ENCODE data around the gene DAGLA. TPM values are rescaled to one million over a fixed set of nuclear protein-coding genes. Genes with fewer than 3 reads are reported as not detected.

DAGLA gene
- total and polyA plus RNA-seq, 12 donors = 0.44 to 4.2 (median 2.3) TPM

DNA sequence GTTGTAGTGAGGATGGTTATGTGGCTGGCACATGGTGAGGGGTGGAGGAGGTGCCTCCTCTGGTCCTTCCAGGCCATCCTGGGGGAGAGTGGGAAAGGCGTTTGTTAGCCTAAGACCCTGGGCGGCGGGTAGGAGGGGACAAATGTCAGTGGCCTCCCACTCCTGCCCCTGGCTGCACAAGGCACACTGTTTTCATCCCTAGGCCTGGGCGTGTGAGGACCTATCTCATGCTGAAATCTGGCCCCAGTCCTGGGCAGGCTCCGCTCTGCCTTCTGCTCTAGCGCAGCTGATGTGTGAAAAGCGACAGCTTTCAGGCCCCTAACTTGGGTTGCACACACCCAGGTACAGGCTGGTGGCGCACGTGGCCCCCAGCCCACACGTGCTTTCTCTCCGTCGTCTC lies 32.1 kb downstream of the DAGLA start:
- no peak for TF ChIP-seq POLR2A (IDR thresholded peaks at IDR 0.05)
- TF ChIP-seq, protein P1, sequence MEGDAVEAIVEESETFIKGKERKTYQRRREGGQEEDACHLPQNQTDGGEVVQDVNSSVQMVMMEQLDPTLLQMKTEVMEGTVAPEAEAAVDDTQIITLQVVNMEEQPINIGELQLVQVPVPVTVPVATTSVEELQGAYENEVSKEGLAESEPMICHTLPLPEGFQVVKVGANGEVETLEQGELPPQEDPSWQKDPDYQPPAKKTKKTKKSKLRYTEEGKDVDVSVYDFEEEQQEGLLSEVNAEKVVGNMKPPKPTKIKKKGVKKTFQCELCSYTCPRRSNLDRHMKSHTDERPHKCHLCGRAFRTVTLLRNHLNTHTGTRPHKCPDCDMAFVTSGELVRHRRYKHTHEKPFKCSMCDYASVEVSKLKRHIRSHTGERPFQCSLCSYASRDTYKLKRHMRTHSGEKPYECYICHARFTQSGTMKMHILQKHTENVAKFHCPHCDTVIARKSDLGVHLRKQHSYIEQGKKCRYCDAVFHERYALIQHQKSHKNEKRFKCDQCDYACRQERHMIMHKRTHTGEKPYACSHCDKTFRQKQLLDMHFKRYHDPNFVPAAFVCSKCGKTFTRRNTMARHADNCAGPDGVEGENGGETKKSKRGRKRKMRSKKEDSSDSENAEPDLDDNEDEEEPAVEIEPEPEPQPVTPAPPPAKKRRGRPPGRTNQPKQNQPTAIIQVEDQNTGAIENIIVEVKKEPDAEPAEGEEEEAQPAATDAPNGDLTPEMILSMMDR (IDR thresholded peaks at IDR 0.05) = no peak
- no peaks in the 10 kb centered on the region for H3K36me3 ChIP-seq (replicated peaks in 1 of 2)
- intact Hi-C loops (cut with DNase I) = no loop called here
- H3K27ac ChIP-seq = no peak overlapping the region
- no peaks in the 10 kb centered on the region for H3K9me3 ChIP-seq (replicated peaks in 1 of 3)
- H3K27me3 ChIP-seq = no peaks in the 10 kb centered on the region
- no peak for DNase-seq
- no peak overlapping the region for H3K4me3 ChIP-seq
- H3K4me1 ChIP-seq (replicated peaks in 1 of 2) = no peaks in the 10 kb centered on the region
- WGBS, 4 donors = 76 to 98% (median 92%) methylated on average over 8 to 12 of the region's 12 CpGs

DNA sequence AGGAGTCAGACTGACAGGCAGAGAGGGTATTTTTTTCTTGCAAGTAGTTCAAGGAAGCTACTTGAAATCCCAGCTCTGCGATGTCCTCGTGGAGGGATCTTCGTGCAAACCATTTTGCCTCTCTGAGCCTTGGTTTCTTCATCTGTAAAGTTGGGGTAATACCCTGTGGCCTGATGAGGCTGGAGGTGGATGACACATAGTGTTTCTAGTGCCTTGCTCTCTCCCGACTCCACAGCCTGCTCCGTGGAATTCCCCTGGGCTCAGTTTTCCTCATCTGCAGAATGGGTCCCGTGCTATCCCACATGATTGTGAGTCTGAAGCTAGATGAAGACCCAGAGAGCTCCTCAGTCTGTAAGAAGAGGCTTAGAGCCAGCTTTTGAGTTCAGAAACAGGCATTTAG lies 32.7 kb downstream of the DAGLA start:
- H3K9me3 ChIP-seq (replicated peaks in 1 of 3) = no peaks in the 10 kb centered on the region
- DNase-seq = no peak
- peaks cover 0 to 2% of the 10 kb centered on the region in 2 donors for H3K4me1 ChIP-seq (replicated peaks in 1 of 2)
- no peak overlapping the region for H3K4me3 ChIP-seq
- intact Hi-C loops (cut with DNase I) = no loop called here
- H3K27me3 ChIP-seq = no peaks in the 10 kb centered on the region
- H3K36me3 ChIP-seq (replicated peaks in 1 of 2) = no peaks in the 10 kb centered on the region
- TF ChIP-seq, protein P1 (IDR thresholded peaks at IDR 0.05) = no peak
- TF ChIP-seq POLR2A (IDR thresholded peaks at IDR 0.05) = no peak
- WGBS, 4 donors = 93 to 98% (median 95%) methylated on average over 6 of the region's 6 CpGs
- no peak overlapping the region for H3K27ac ChIP-seq

DNA sequence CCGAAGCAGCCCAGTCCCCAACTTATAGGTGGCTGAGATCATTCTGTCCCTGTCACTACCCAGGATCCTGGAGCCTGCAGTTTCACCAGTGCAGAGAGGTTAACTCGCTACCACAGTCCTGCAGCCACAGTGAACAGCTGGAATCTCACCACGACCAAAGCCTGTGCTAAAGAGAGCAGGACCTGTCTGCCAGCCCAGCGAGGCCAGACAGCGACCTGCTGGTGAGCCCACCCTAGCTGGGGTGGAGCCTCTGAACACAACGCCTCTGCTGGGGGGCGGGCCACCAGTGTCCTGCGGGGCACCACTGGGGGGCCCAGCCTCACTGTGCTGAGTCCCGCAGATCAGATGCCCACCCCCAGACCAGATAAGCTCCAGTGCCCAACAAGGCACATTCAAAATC lies 33.3 kb downstream of the DAGLA start:
- no peaks in the 10 kb centered on the region for H3K27me3 ChIP-seq
- no peak for TF ChIP-seq POLR2A (IDR thresholded peaks at IDR 0.05)
- TF ChIP-seq, protein P1 (IDR thresholded peaks at IDR 0.05) = no peak
- H3K36me3 ChIP-seq (replicated peaks in 1 of 2) = no peaks in the 10 kb centered on the region
- WGBS, 4 donors = 81 to 92% (median 85%) methylated on average over 2 to 9 of the region's 9 CpGs
- intact Hi-C loops (cut with DNase I) = no loop called here
- H3K9me3 ChIP-seq (replicated peaks in 1 of 3) = no peaks in the 10 kb centered on the region
- no peak for DNase-seq
- H3K27ac ChIP-seq = no peak overlapping the region
- no peak overlapping the region for H3K4me3 ChIP-seq
- peaks cover 0 to 7% of the 10 kb centered on the region in 2 donors for H3K4me1 ChIP-seq (replicated peaks in 1 of 2)

DNA sequence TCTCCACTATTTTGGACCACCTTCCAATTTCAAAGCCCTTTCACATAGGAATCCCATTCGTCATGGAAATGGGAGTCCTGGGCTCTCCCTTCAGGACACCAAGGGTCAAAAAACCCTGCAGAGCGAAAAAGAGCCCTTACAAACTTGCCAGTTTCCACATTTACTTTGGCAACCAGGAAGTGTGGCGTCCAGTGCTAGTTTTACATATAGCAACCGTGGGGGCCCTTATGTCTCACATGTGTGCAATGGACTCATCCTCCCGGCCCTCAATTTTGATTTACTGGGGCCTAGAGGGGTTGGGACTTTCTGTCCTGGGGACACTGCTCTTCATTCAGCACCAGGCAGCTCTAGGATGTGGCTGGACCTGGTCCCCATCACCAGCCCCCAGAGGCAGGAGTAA lies 33.7 kb downstream of the DAGLA start:
- H3K27ac ChIP-seq = no peak overlapping the region
- peaks cover 0 to 7% of the 10 kb centered on the region in 2 donors for H3K4me1 ChIP-seq (replicated peaks in 1 of 2)
- no peak overlapping the region for H3K4me3 ChIP-seq
- TF ChIP-seq, protein P1 (IDR thresholded peaks at IDR 0.05) = no peak
- no peak for TF ChIP-seq POLR2A (IDR thresholded peaks at IDR 0.05)
- WGBS, 4 donors = 56 to 95% (median 70%) methylated on average over 2 to 5 of the region's 5 CpGs
- intact Hi-C loops (cut with DNase I) = no loop called here
- no peaks in the 10 kb centered on the region for H3K9me3 ChIP-seq (replicated peaks in 1 of 3)
- no peak for DNase-seq
- no peaks in the 10 kb centered on the region for H3K36me3 ChIP-seq (replicated peaks in 1 of 2)
- H3K27me3 ChIP-seq = no peaks in the 10 kb centered on the region
